ENCODE results near the gene SPTBN5.

The SPTBN5 gene

GRCh38 chr15:41850482-41851166 is 43.2 kb downstream of the SPTBN5 start:
- Histone ChIP-seq H3K9ac (ENCODE audit: low read depth, low read length, poor library complexity, severe bottlenecking) (no peak overlapping the region), H3K9me2 (replicated peaks; ENCODE audit: low read depth, low read length) (no peaks in the 10 kb centered on the region), H3K4me1 (ENCODE audit: insufficient read depth, low read length, poor library complexity, severe bottlenecking) (no peaks in the 10 kb centered on the region), H3K4me2 (ENCODE audit: low read depth, low read length, poor library complexity, severe bottlenecking) (no peak overlapping the region), H3K9me3 (ENCODE audit: insufficient read depth, low read depth, low read length) (no peaks in the 10 kb centered on the region), H2AFZ (ENCODE audit: low read length) (no peak overlapping the region), H3K27me3 (ENCODE audit: insufficient read depth, low read length, poor library complexity, severe bottlenecking) (no peaks in the 10 kb centered on the region), H3K4me3 (ENCODE audit: low read length, poor library complexity, severe bottlenecking) (no peak overlapping the region), H3K79me2 (ENCODE audit: insufficient read depth, low read length) (no peaks in the 10 kb centered on the region), H4K20me1 (ENCODE audit: insufficient read depth, low read length, poor library complexity, severe bottlenecking) (no peaks in the 10 kb centered on the region), H3F3A (ENCODE audit: low read depth) (no peaks in the 10 kb centered on the region), H3K36me3 (ENCODE audit: insufficient read depth, low read length) (no peaks in the 10 kb centered on the region; the same call in 1 of the 2 replicates)
- TF ChIP-seq CTCF (conservative IDR thresholded peaks at IDR 0.05; ENCODE audit: low read length) = no peak
- TF ChIP-seq EZH2phosphoT487 (IDR thresholded peaks at IDR 0.05; ENCODE audit: borderline replicate concordance) = no peak

GRCh38 chr15:41849861-41850260 is 44.0 kb downstream of the SPTBN5 start:
- TF ChIP-seq CTCF (conservative IDR thresholded peaks at IDR 0.05; ENCODE audit: low read length) (no peak), EZH2phosphoT487 (IDR thresholded peaks at IDR 0.05; ENCODE audit: borderline replicate concordance) (no peak)
- no peaks in the 10 kb centered on the region for H3K27me3 ChIP-seq (ENCODE audit: insufficient read depth, low read length, poor library complexity, severe bottlenecking)
- no peak overlapping the region for H3K4me2 ChIP-seq (ENCODE audit: low read depth, low read length, poor library complexity, severe bottlenecking)
- no peak overlapping the region for H2AFZ ChIP-seq (ENCODE audit: low read length)
- H3K9ac ChIP-seq (ENCODE audit: low read depth, low read length, poor library complexity, severe bottlenecking) = no peak overlapping the region
- H3K79me2 ChIP-seq (ENCODE audit: insufficient read depth, low read length) = no peaks in the 10 kb centered on the region
- no peak overlapping the region for H3K4me3 ChIP-seq (ENCODE audit: low read length, poor library complexity, severe bottlenecking)
- no peaks in the 10 kb centered on the region for H3F3A ChIP-seq (ENCODE audit: low read depth)
- no peaks in the 10 kb centered on the region for H3K4me1 ChIP-seq (ENCODE audit: insufficient read depth, low read length, poor library complexity, severe bottlenecking)
- no peaks in the 10 kb centered on the region; the same call in 1 of the 2 replicates for H3K36me3 ChIP-seq (ENCODE audit: insufficient read depth, low read length)
- H3K9me3 ChIP-seq (ENCODE audit: insufficient read depth, low read depth, low read length) = no peaks in the 10 kb centered on the region
- no peaks in the 10 kb centered on the region for H3K9me2 ChIP-seq (replicated peaks; ENCODE audit: low read depth, low read length)
- H4K20me1 ChIP-seq (ENCODE audit: insufficient read depth, low read length, poor library complexity, severe bottlenecking) = no peaks in the 10 kb centered on the region

- no peaks in the 10 kb centered on the region for H3K9me2 ChIP-seq (replicated peaks; ENCODE audit: low read depth, low read length)
- no peaks in the 10 kb centered on the region for H3K4me1 ChIP-seq (ENCODE audit: insufficient read depth, low read length, poor library complexity, severe bottlenecking)
- no peaks in the 10 kb centered on the region for H3K79me2 ChIP-seq (ENCODE audit: insufficient read depth, low read length)
- TF ChIP-seq CTCF (conservative IDR thresholded peaks at IDR 0.05; ENCODE audit: low read length) = no peak
- no peak for TF ChIP-seq EZH2phosphoT487 (IDR thresholded peaks at IDR 0.05; ENCODE audit: borderline replicate concordance)
- no peaks in the 10 kb centered on the region; the same call in 1 of the 2 replicates for H3K36me3 ChIP-seq (ENCODE audit: insufficient read depth, low read length)
- no peak overlapping the region for H3K4me2 ChIP-seq (ENCODE audit: low read depth, low read length, poor library complexity, severe bottlenecking)
- H3K4me3 ChIP-seq (ENCODE audit: low read length, poor library complexity, severe bottlenecking) = no peak overlapping the region
- H3K9ac ChIP-seq (ENCODE audit: low read depth, low read length, poor library complexity, severe bottlenecking) = no peak overlapping the region
- no peaks in the 10 kb centered on the region for H3K9me3 ChIP-seq (ENCODE audit: insufficient read depth, low read depth, low read length)
- no peaks in the 10 kb centered on the region for H3K27me3 ChIP-seq (ENCODE audit: insufficient read depth, low read length, poor library complexity, severe bottlenecking)
- no peaks in the 10 kb centered on the region for H3F3A ChIP-seq (ENCODE audit: low read depth)
- no peak overlapping the region for H2AFZ ChIP-seq (ENCODE audit: low read length)
- H4K20me1 ChIP-seq (ENCODE audit: insufficient read depth, low read length, poor library complexity, severe bottlenecking) = no peaks in the 10 kb centered on the region
Measured at GRCh38 chr15:41849204-41849603, 44.6 kb downstream of the SPTBN5 start.

Data from Loucy (cell line).